Skin epidermis (tissue), 12 donors: Measurements from ENCODE around the gene YY1AP1.
"Not testable (repeated sequence)": the region's sequence is repeated elsewhere in the genome, so short reads cannot be mapped to it uniquely, and the experiment has no call there.

Experiments used
- H3K27ac ChIP-seq, 21 experiments: fragments of 200-600 bp; sonication (generic) in 11 of 21; one replicate each; pipeline ENCODE4 v1.5.0; 2020; ENCODE audit warnings: mild to moderate bottlenecking in 3 of 21, inconsistent platforms in 2 of 21, moderate library complexity in 2 of 21
- H3K4me3 ChIP-seq, 7 experiments: fragments of 200-600 bp; sonication (generic) in 2 of 7; one replicate each; pipeline ENCODE4 v1.5.0; 2020; ENCODE audit warnings: inconsistent platforms in 2 of 7, mild to moderate bottlenecking in 2 of 7, moderate library complexity in 1 of 7

Gene YY1AP1

DNA sequence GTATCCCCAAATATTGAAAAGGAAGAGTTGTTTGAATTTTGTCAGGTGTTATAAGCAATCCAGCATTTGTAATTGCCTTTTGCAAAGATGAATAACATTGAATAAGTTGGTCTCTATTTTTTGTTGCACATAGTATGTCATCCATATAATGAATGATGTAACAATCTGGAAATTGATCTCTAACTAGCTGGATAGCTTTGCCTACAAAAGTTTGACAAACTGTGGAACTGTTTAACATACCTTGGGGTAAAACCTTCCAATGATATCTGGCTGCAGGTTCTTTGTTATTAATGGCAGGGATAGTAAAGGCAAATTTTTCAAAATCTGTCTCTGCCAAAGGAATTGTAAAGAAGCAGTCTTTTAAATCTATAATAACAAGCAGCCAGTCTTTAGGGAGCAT, 8.0 kb upstream of the YY1AP1 start:
- Histone ChIP-seq H3K27ac (no peak overlapping the region), H3K4me3 (no peak overlapping the region)

DNA sequence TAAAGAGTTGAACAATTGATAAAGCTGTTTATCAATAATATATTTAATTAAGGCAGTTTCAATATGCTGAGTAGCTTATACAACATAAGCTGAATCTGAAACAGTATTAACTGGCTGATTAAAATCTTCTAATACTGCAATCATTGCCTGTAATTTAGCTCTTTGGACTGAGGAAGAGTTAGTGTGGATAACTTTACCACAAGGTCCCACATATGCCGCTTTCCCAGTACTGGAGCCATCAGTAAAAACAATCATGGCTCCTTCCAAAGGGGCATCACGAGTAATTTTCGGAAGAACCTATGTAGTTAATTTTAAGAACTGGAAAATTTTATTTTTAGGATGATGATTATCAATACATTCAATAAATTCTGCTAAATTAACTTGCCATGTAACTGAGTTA, 7.0 kb upstream of the YY1AP1 start:
- H3K27ac ChIP-seq = peak overlapping the region in 1 of 21 experiments; percentile 36
- peak overlapping the region in 1 of 7 experiments; percentile 1 for H3K4me3 ChIP-seq

DNA sequence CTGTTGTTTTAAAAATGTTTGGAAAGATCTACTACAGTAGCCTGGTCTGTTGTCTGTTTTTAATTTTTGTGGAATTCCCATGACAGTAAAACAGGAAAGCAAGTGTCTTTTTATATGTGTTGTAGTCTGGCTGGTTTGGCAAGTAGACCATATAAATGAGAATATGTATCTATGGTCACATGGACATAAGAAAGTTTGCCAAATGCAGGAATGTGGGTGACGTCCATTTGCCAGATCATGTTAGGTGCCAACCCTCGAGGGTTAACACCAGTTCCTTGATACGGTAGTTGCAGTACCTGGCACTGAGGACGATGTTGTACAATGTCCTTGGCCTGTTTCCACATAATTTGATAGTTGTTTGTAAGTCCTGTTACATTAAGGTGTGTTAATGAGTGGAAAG, 6.5 kb upstream of the YY1AP1 start:
- H3K27ac ChIP-seq = peak overlapping the region in 4 of 21 experiments; percentile 6 to 49 (median 36)
- H3K4me3 ChIP-seq = peak overlapping the region in 1 of 7 experiments; percentile 1

DNA sequence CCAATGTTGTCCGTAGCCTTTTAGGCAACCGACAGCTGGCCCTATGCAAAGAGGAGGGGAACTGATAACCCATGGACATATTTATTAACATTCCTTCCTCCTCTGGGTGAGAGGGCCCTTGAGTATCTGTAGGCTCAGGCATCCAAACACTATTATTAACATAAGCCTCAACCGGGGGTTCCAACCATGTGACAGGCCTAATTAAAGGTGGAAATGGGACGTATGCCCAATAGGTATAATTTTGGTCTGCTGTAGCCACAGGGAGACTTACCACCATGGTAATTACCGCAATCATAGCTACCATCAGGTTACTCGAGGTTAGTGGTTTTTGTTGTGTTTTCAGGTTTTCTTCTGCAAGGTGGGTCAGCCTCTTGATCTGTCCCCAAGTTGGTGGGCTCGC, 5.6 kb upstream of the YY1AP1 start:
- H3K27ac ChIP-seq = peak overlapping the region in 1 of 21 experiments; percentile 49
- H3K4me3 ChIP-seq = no peak overlapping the region

DNA sequence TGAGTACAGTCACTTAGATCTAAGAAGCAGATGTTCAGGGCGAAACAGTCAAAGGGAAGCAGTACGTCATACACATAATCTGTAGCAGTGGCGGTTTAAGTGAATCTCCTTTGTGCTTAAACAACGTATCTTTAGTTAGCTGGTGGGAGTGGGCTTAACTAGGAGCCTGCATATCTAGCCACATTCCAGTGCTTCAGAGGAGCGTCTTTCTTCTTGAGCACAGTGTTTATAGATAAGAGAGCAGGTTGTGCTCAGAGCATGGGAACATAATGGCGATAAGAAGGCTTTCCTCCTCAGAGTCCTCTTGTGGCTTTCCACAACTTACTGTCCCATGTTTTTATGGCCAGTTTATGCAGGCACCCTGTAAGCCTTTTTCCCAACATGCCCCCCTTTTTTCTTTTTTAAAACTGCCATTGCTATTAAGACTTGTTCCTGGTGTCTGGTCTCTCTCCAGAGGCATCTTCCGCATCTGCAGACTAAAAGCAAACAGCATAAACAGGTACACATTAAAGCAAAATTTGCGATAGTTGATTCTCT, 3.5 kb upstream of the YY1AP1 start:
- H3K27ac ChIP-seq = no peak overlapping the region
- no peak overlapping the region for H3K4me3 ChIP-seq

DNA sequence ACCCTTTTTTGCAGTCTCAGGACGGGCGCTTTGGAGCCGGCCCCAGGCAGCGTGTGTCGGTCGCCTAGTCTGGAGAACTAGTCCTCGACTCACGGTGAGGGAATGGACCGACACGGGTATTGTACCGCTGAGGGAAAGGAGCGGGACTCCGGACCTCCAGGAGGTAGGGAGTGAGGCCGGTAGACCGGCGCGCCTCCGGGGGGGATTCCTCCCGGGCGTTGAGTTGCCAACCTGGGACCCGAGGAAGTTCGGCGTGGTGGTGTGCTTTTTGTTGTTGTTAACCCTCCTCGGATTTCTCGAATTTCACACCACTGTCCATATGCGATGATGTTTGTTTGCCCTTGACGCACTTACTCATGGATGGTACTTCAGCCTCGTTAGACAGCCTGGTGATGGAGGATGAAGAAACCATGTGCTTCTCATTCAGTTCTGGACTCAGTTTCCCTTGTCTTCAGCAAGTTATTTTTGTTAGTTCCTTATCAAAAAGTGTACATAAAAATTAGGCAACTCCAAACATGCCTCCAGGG, 570 bp upstream of the YY1AP1 start, which contains the start of gene DAP3:
Gene DAP3 (plus strand): TSS at position 11 of the 527 bp plus-strand sequence. CDS start 20,689 bp downstream, outside the sequence.
- peak within 1 kb of the TSS; percentile 67 to 98 (median 87) for H3K4me3 ChIP-seq
- peak within 1 kb of the TSS; percentile 95 to 100 (median 99) for H3K27ac ChIP-seq

DNA sequence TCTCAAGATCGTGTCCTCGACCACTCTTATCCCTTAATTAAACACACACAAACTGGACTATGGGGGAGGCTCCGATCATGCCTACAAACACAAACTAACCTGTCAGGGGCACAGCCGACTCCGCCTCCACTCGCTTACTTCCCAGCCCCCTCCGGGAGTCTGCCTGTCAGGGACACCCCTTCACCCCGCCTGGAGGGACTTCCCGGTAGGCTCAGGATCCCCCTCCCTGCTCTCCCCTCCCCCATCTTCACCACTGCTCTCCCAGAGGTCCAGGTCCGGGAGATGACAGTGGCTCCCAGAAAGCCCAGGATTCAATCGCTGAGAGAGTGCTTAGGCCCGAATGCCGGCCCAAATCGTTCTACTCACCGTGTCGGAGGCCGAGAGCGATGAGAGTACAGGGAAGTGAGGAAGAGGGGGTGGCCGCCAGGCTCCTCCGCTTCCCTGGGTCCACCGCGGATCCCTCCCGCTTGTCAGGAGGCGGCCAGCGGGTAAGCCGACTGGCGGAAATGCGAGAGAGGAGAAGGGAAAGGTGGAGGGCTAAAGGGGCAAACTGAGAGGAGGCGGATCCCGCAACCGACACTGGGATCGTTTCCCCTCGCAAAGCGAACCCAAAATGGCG, 760 bp downstream of the YY1AP1 start:
- H3K27ac ChIP-seq = peak overlapping the region; percentile 95 to 100 (median 99)
- peak overlapping the region; percentile 67 to 98 (median 87) for H3K4me3 ChIP-seq

DNA sequence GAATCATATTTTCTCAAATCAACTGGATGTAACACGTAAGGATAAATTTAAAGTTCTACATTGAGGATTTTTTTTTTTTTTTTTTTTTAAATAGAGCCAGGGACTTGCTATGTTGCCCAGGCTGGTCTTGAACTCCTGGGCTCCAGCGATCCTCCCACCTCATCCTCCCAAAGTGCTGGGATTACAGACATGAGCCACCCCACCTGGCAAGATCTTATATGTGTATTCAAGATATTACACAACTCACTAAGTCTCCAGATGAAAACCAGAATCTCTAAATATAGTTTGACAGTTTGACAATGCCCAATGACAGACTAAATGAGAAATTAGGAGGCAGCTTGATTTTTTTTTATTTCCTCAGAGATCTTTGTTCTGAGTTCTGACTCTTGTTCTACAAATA, 6.8 kb downstream of the YY1AP1 start:
- Histone ChIP-seq H3K27ac (no peak overlapping the region), H3K4me3 (no peak overlapping the region)

DNA sequence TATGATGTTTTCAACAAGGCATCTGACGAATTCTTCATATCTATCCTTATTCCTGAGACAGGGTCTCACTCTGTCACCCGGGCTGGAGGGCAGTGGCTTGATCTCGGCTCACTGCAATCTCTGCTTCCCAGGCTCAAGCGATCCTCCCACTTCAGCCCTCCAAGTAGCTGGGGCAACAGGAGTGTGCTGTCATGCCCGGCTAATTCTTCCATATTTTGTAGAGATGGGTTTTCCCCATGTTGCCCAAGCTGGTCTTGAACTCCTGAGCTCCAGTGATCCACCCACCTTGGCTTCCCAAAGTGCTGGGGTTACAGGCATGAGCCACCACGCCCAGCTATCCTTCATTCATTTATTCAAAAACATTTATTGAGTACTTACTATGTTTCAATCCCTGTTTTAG, 8.0 kb downstream of the YY1AP1 start:
- Histone ChIP-seq H3K27ac (no peak overlapping the region), H3K4me3 (no peak overlapping the region)

DNA sequence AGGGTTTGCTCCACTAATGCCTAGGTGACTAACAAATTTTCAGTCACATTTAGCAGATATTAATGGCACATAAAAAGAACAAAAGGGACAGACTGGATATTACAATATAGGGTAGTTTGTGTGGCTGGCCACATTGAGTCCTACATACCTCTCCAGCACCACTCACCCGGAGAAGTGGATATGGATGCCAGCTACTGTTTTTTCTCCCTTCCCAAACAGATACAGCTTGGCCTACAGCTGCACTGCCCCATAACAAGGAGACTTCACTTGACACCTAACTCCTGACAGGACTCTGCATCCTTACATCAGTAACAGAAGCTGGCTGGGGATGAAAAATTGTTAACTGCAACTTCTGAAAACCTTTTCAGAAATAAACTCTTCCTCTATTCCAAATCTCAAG, 9.6 kb downstream of the YY1AP1 start:
- not testable (repeated sequence) for H3K4me3 ChIP-seq, H3K27ac ChIP-seq

DNA sequence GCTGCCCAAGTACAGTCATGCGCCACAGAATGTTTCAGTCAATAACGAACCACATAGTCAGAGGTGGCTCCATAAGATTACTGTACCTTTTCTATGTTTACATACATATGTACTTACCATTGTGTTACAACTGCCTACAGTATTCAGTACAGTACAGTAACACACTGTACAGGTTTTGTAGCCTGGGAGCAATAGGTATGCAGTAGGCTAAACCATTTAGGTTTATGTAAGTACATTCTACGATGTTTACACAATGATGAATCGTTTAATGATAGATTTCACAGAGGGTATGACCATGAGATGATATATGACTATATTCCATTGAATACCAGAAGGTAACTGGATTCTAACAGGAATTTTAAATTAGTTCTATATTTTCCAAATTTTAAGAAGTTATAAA, 10.5 kb downstream of the YY1AP1 start:
- no peak overlapping the region for H3K4me3 ChIP-seq
- no peak overlapping the region for H3K27ac ChIP-seq

DNA sequence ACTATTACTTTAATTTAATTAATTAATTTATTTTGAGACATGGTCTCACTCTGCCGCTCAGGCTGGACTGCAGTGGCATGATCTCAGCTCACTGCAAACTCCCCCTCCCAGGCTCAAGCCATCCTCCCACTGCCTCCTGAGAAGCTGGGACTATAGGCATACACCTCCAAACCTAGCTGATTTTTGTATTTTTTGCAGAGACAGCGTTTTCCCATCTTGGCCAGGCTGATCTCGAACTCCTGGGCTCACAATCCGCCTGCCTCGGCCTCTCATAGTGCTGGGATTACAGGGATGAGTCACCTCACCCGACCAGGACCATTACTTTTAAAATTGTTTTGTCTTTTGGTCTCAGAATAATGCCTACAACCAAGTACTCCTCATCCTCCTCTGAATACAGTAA, 15.6 kb downstream of the YY1AP1 start:
- no peak overlapping the region for H3K27ac ChIP-seq

DNA sequence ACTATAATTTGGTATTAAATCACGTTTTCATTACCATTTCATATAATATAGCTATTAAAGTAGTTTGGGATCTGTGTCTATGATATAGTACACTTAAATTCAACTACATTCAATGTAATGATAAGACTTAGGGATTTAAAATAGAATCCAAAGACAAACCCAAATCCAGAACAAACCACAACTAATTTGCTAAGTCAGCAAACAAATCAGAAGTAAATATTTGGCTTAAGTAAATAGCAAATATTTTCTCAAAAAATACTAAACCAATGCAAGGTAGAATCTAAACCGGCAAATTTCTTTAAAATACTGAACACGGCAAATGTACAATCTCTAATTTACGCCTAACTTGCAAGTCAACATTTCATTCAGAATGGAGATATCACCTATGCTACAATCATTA, 16.8 kb downstream of the YY1AP1 start:
- no peak overlapping the region for H3K4me3 ChIP-seq
- H3K27ac ChIP-seq = no peak overlapping the region

More for the DNA sequence above, 15.6 kb downstream of the YY1AP1 start:
- no peak overlapping the region for H3K4me3 ChIP-seq

DNA sequence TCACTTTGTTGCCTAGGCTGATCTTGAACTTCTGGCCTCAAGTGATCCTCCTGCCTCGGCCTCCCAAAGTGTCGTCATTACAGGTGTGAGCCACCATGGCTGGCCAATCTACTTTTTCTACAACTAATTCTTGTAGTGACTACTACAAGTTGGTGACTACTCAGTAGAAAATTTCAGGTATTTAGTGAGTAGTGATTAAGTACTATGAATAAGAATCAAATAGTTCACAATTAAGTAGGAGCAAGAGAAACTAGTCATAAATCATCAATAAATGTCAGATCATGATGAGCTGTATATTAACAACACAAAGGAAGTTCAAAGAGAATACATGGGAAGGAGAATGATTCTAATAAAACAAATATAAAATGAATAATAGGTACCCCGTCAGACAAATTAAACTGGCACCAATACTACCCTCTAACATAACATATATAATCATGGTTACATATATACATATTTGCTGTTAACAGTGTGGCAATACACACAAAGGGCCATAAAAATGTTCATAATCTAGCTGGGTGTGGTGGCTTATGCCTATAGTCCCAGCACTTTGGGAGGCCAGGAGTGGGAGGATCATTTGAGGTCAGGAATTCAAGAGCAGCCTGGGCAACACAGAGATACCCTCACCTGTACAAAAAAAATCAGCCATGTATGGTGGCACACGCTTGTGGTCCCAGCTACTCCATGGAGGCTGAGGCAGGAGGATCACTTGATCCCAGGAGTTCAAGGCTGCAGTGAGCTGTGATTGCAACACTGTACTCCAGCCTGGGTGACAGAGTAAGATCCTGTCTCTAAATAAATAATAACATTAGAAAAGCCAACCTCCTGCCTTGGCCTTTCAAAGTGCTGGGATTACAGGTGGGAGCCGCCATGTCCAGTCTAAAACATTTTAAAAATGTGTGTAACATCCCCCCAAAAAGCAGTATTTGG, 19.1 kb downstream of the YY1AP1 start:
- no peak overlapping the region for H3K4me3 ChIP-seq
- no peak overlapping the region for H3K27ac ChIP-seq

DNA sequence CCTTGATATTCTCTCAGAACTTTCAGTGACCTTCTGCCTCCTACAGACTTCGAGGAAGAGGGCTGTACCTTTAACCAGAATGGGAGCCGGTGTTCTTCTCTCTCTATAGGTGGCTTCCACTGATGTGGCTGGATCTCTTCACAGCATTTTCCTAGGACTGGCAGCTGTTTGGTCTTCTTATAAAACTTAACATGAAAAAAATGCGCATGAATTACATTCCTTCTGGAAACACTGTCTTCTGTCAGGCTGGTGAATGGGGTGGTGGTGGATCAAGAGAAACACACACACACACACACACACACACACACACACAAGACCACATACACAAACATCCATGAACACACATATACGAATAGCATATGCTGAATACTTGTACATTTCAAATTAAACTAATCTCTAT, 27.3 kb downstream of the YY1AP1 start:
- not testable (repeated sequence) for H3K27ac ChIP-seq, H3K4me3 ChIP-seq

DNA sequence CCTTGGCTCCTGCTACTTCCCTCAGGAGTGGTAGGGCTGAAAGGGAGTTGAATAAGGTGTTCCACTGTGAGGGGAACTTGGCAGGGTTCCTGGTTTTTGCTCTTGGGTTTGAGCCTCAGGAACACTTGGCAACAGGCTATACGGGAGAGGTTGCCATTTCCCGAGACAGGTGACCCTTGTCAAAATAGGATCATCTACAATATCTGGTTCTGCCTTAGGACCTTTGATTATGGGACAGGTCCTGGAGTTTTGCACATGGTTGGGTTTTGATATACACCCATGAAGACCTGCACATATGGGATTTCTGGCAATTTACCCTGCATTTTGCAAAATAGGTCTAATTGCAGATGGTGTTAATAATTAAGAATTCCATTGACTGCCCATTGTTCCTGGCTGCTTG, 31.1 kb downstream of the YY1AP1 start:
- Histone ChIP-seq H3K27ac (no peak overlapping the region), H3K4me3 (no peak overlapping the region)

DNA sequence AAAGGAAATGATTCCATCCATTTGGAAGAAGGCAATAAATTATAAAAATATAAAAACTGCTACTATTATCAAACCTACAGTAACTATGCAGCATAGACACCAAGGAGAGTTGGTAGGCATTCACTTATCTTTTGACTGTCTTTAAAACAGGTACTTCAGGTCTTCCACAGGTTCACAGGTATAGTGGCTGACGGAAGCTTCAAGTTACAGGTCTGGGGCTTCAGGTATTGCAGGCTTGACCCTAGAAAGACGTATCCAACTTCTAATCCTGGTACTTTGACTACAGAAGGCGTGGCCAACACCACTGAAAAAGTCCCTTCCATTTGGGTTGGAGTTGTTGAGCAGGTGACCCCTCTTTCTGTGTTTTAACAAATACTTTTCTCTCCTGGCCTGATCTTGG, 35.6 kb downstream of the YY1AP1 start:
- Histone ChIP-seq H3K4me3 (no peak overlapping the region), H3K27ac (no peak overlapping the region)

DNA sequence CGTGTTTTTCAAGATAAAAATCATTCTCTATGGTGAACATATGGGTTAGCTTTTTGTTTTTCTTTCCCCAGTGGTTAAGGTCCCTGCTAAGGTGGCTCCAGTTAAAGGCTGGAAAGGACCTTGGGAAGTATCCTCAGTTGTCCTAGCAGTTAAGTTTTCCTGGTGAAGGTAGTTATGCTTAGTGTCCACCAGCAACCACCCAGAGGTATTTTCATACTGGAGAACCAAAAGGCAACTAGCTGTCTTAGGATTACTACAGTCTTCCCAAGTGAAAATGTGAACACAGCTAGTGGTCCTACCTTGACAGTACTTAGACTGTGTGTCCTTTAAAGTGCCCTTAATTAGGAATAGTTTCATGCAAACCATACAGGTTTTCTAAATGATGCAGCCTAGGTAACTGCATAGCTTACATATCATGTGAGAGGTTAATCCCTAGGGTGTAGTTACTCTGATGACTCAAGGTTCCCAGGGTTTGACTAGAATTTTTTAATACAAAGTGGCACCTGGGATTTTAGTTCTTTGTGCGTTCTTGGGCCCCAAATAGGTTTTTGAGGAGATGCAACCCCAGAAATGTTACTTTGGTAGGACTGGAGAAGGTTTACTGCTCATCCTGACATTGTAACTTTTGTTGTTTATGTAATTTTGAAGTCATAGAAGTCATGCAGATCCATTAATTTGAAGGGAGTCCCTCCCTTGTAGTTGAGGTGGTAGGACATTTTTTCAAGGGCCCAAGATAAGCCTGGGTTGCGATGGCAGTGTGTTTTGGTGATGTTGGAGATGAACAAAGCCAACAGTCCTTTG, 36.5 kb downstream of the YY1AP1 start:
- Histone ChIP-seq H3K4me3 (no peak overlapping the region), H3K27ac (peak overlapping the region in 10 of 21 experiments; percentile 4 to 66 (median 30))

DNA sequence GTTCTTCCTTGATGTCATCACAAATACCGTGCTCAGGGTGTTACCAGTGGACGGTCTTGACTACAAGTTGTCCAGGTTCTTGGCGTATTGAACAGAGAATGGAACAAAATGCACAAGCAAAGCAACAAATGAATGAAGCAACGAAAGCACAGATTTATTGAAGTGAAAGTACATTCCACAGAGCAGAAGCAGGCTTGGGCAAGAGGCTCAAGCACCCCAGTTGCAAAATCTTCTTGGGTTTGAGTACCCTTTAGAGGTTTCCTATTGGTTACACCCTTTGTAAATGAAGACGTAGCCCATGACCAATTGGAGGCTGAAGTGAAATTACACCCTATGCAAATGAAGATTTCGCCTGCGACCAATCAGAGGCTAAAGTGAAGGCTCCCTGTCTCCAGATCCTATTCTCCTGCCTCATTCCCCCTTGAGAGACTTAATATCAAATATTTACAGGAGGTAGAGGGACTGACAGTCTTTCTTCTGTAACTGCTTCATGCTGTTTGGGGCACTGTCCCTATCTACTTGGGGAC, 38.3 kb downstream of the YY1AP1 start:
- Histone ChIP-seq H3K27ac (peak overlapping the region in 3 of 21 experiments; percentile 24 to 66 (median 38)), H3K4me3 (no peak overlapping the region)
